CD4-positive, alpha-beta memory T cell (primary cell): ENCODE measurements around the gene SLC25A51. TPM values are rescaled to one million over a fixed set of nuclear protein-coding genes. Genes with fewer than 3 reads are reported as not detected.
A peak's percentile ranks its signal among the peaks of the same experiment; 100 is the strongest.

Experiments used
- CTCF ChIA-PET: fragments of 350-600 bp; sonication (Branson Sonifier 250); formaldehyde crosslinking; loops from one replicate; lab custom pipeline; 2021; ENCODE audit warnings: inconsistent platforms; ENCODE audit not compliant: partially characterized antibody; lab: Charles Lee
- POLR2A ChIA-PET: fragments of 350-600 bp; sonication (Branson Sonifier 250); formaldehyde crosslinking; loops from one replicate; lab custom pipeline; 2021; ENCODE audit not compliant: partially characterized antibody; lab: Charles Lee
- DNase-seq, 5 donors: peaks; one replicate each; pipeline versions ENCODE4 v3.0.0 to v3.0.0-alpha.2; 2020 to 2022; ENCODE audit warnings: mixed read lengths in 1 of 5
- H3K27ac ChIP-seq: one replicate; pipeline ENCODE4 v1.7.0; 2013; ENCODE audit warnings: low read depth, low read length
- H3K27me3 ChIP-seq: 2 replicates; pipeline ENCODE4 v1.7.0; 2013; ENCODE audit warnings: mild to moderate bottlenecking, low read length, moderate library complexity; ENCODE audit not compliant: insufficient read depth
- H3K36me3 ChIP-seq: 2 replicates; pipeline ENCODE4 v1.7.0; 2013; ENCODE audit warnings: mild to moderate bottlenecking, low read length, moderate library complexity; ENCODE audit not compliant: insufficient read depth
- H3K4me1 ChIP-seq: 2 replicates; pipeline ENCODE4 v1.7.0; 2013; ENCODE audit warnings: mild to moderate bottlenecking, low read length, moderate library complexity; ENCODE audit not compliant: insufficient read depth
- H3K4me3 ChIP-seq, 2 donors: one replicate each; pipeline ENCODE4 v1.7.0; 2013; ENCODE audit warnings: low read length in 2 of 2, mild to moderate bottlenecking in 1 of 2
- H3K9me3 ChIP-seq, 2 donors: one replicate each; pipeline ENCODE4 v1.7.0; 2013; ENCODE audit warnings: low read length in 2 of 2, control low read depth in 1 of 2; ENCODE audit not compliant: control insufficient read depth in 1 of 2
- H3K27ac Mint-ChIP-seq, 7 donors: one replicate each; pipeline ENCODE4 v1.8.0; 2020 to 2021; ENCODE audit warnings: mixed read lengths in 7 of 7, mild to moderate bottlenecking in 6 of 7, inconsistent platforms in 3 of 7, moderate library complexity in 3 of 7
- H3K27me3 Mint-ChIP-seq, 2 donors: one replicate each; pipeline ENCODE4 v1.8.0; 2020 to 2021; ENCODE audit warnings: mixed read lengths in 2 of 2
- H3K36me3 Mint-ChIP-seq, 2 donors: one replicate each; pipeline ENCODE4 v1.8.0; 2020 to 2021; ENCODE audit warnings: mixed read lengths in 2 of 2, inconsistent platforms in 1 of 2, mild to moderate bottlenecking in 1 of 2
- H3K4me1 Mint-ChIP-seq, 4 donors: one replicate each; pipeline ENCODE4 v1.8.0; 2020 to 2021; ENCODE audit warnings: mixed read lengths in 4 of 4, mild to moderate bottlenecking in 1 of 4
- H3K4me3 Mint-ChIP-seq, 8 donors: one replicate each; pipeline ENCODE4 v1.8.0; 2020 to 2021; ENCODE audit warnings: mixed read lengths in 8 of 8, mild to moderate bottlenecking in 7 of 8, moderate library complexity in 6 of 8, inconsistent platforms in 3 of 8
- H3K9me3 Mint-ChIP-seq, 8 donors: one replicate each; pipeline ENCODE4 v1.8.0; 2020 to 2021; ENCODE audit warnings: mixed read lengths in 8 of 8, mild to moderate bottlenecking in 5 of 8, inconsistent platforms in 3 of 8, moderate library complexity in 1 of 8
- intact Hi-C: fragments of 100-400 bp; cut with micrococcal nuclease; formaldehyde crosslinking; loops from one replicate; pipeline ENCODE4 v1.15.1; 2023
- polyA plus RNA-seq, 2 donors: library from polyadenylated mRNA; unstranded; fragments of 300-500 nt; fragmentation: Illumina TruSeq; gene quantifications; one replicate each; pipeline ENCODE4 v1.2.3, GENCODE V29; 2021
- total RNA-seq, 2 experiments: library from RNA; stranded (reverse); gene quantifications; one replicate each; pipeline ENCODE4 v1.2.3, GENCODE V29; 2021

SLC25A51 gene
- total and polyA plus RNA-seq, 4 experiments from 2014 or later: 8.0 to 43.3 (median 27.0) TPM

DNA sequence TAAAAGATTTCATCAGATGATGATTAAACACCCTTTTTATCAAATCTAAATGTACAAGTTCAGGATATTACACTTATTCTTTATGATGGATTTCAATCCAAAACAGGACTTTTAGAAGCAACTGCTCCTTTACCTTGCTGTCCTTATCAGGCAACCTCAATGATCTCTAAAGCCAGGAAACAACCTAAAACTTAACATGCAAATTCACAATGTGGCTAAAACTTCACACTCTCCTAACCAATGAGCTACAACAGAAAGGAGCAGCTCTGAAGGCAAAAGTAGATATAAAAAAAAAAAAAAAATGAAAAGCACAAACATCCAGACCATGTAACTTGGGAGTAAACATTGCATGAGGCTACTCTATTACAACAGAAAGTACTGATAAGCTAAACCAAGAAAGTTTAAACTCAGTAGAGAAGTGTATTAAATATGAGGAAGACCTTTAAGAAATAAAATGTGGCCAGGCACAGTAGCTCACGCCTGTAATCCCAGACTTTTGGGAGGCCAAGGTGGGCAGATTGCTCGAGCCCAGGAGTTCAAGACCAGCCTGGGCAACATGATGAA, 22.9 kb downstream of the SLC25A51 start:
- Mint-ChIP-seq H3K4me3 (no peak overlapping the region), H3K4me1 (peaks cover 0 to 6% (median under 1%) of the 10 kb centered on the region in 4 donors), H3K27ac (peak overlapping the region in 1 of 7 donors; percentile 59), H3K27me3 (no peaks in the 10 kb centered on the region), H3K36me3 (peaks cover 31 to 33% of the 10 kb centered on the region in 2 donors), H3K9me3 (no peaks in the 10 kb centered on the region)
- H3K36me3 ChIP-seq: no peaks in the 10 kb centered on the region
- no peak overlapping the region for H3K4me3 ChIP-seq
- H3K27ac ChIP-seq: no peak overlapping the region
- ChIA-PET POLR2A (no interaction called here), CTCF (no interaction called here)
- H3K4me1 ChIP-seq: no peaks in the 10 kb centered on the region
- no peaks in the 10 kb centered on the region for H3K27me3 ChIP-seq
- intact Hi-C loops: no loop called here
- H3K9me3 ChIP-seq: no peaks in the 10 kb centered on the region
- no peak for DNase-seq

- H3K9me3 Mint-ChIP-seq: no peaks in the 10 kb centered on the region
- ChIA-PET POLR2A (no interaction called here), CTCF (no interaction called here)
- H3K36me3 Mint-ChIP-seq: peaks cover 21 to 28% of the 10 kb centered on the region in 2 donors
- no peaks in the 10 kb centered on the region for H3K4me1 ChIP-seq
- no peak overlapping the region for H3K4me3 Mint-ChIP-seq
- H3K4me1 Mint-ChIP-seq: peaks cover 0 to 1% (median 0%) of the 10 kb centered on the region in 4 donors
- H3K27me3 Mint-ChIP-seq: no peaks in the 10 kb centered on the region
- no peaks in the 10 kb centered on the region for H3K27me3 ChIP-seq
- intact Hi-C loops: no loop called here
- H3K36me3 ChIP-seq: no peaks in the 10 kb centered on the region
- no peak overlapping the region for H3K27ac ChIP-seq
- no peak overlapping the region for H3K27ac Mint-ChIP-seq
- no peaks in the 10 kb centered on the region for H3K9me3 ChIP-seq
- no peak overlapping the region for H3K4me3 ChIP-seq
- DNase-seq: no peak
Measured at GRCh38 chr9:37876376-37876775, 27.6 kb downstream of the SLC25A51 start.

- Histone ChIP-seq H3K4me3 (no peak overlapping the region), H3K27me3 (no peaks in the 10 kb centered on the region), H3K27ac (no peak overlapping the region), H3K36me3 (no peaks in the 10 kb centered on the region), H3K4me1 (no peaks in the 10 kb centered on the region), H3K9me3 (no peaks in the 10 kb centered on the region)
- H3K27me3 Mint-ChIP-seq: no peaks in the 10 kb centered on the region
- no peaks in the 10 kb centered on the region for H3K9me3 Mint-ChIP-seq
- DNase-seq: no peak
- intact Hi-C loops: no loop called here
- H3K27ac Mint-ChIP-seq: peak overlapping the region in 1 of 7 donors; percentile 42
- CTCF ChIA-PET: no interaction called here
- H3K4me3 Mint-ChIP-seq: no peak overlapping the region
- H3K36me3 Mint-ChIP-seq: peaks cover 7 to 18% of the 10 kb centered on the region in 2 donors
- H3K4me1 Mint-ChIP-seq: peaks cover 0 to 1% (median 0%) of the 10 kb centered on the region in 4 donors
- POLR2A ChIA-PET: no interaction called here
Measured at GRCh38 chr9:37873955-37874354, 30.0 kb downstream of the SLC25A51 start.

DNA sequence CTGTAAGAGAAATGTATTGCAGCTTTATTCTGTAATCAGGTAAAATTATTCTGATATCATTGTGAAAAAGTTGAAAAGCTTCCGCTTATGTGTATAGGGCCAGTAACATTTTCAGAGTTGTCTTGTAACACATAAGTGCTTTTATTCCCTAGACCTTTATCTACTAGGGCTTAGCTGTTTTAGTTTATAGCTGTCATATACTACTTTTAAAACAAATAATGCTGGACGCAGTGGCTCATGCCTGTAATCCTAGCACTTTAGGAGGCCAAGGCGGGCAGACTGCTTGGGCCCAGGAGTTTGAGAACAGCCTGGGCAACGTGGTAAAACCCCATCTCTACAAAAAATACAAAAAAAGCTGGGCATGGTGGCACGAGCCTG, 33.1 kb downstream of the SLC25A51 start:
- no peaks in the 10 kb centered on the region for H3K9me3 Mint-ChIP-seq
- H3K36me3 ChIP-seq: no peaks in the 10 kb centered on the region
- H3K27ac Mint-ChIP-seq: no peak overlapping the region
- peaks cover 0 to under 1% (median 0%) of the 10 kb centered on the region in 4 donors for H3K4me1 Mint-ChIP-seq
- intact Hi-C loops: no loop called here
- H3K9me3 ChIP-seq: no peaks in the 10 kb centered on the region
- no peak overlapping the region for H3K27ac ChIP-seq
- POLR2A ChIA-PET: no interaction called here
- CTCF ChIA-PET: no interaction called here
- no peak overlapping the region for H3K4me3 Mint-ChIP-seq
- H3K27me3 Mint-ChIP-seq: no peaks in the 10 kb centered on the region
- H3K4me1 ChIP-seq: no peaks in the 10 kb centered on the region
- H3K36me3 Mint-ChIP-seq: peaks cover 2 to 8% of the 10 kb centered on the region in 2 donors
- no peak overlapping the region for H3K4me3 ChIP-seq
- no peak for DNase-seq
- no peaks in the 10 kb centered on the region for H3K27me3 ChIP-seq

DNA sequence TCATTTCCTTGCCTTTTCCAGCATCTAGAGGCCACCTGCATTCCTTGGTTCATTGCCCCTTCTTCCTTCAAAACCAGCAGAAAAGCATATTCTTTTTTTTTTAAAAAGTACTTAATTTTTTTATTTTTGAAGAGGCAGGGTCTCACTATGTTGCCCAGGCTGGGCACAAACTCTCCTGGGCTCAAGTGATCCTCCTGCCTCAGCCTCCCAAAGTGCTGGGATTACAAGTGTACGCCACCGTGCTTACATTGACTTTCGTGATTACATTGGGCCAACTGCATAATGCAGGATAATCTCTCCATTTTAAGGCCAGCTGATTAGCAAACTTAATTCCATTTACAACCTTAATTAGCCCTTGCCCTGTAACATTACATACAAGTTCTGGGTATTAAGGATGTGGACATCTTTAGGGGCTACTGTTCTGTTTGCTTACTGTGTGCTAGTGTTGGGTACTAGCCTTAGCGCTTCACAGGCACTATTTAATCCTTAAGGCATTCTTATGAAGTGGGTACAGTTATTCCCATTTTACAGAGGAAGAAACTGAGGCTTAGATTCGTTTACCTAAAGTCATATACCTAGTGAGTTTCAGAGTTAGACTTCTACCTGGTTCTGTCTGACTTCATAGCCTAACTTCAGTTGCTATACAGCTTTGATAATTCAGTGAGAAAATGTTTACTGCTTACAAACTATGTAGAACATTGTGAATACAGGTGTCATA, 33.7 kb downstream of the SLC25A51 start:
- intact Hi-C loops: no loop called here
- H3K4me3 Mint-ChIP-seq: no peak overlapping the region
- Histone ChIP-seq H3K9me3 (no peaks in the 10 kb centered on the region), H3K27me3 (no peaks in the 10 kb centered on the region), H3K4me3 (no peak overlapping the region), H3K27ac (no peak overlapping the region), H3K4me1 (no peaks in the 10 kb centered on the region), H3K36me3 (no peaks in the 10 kb centered on the region)
- H3K4me1 Mint-ChIP-seq: no peaks in the 10 kb centered on the region
- CTCF ChIA-PET: no interaction called here
- DNase-seq: no peak
- no peaks in the 10 kb centered on the region for H3K9me3 Mint-ChIP-seq
- peaks cover 3 to 8% of the 10 kb centered on the region in 2 donors for H3K36me3 Mint-ChIP-seq
- H3K27ac Mint-ChIP-seq: no peak overlapping the region
- POLR2A ChIA-PET: no interaction called here
- no peaks in the 10 kb centered on the region for H3K27me3 Mint-ChIP-seq

- CTCF ChIA-PET: no interaction called here
- intact Hi-C loops: no loop called here
Measured at GRCh38 chr9:37862530-37862929, 41.4 kb downstream of the SLC25A51 start.

DNA sequence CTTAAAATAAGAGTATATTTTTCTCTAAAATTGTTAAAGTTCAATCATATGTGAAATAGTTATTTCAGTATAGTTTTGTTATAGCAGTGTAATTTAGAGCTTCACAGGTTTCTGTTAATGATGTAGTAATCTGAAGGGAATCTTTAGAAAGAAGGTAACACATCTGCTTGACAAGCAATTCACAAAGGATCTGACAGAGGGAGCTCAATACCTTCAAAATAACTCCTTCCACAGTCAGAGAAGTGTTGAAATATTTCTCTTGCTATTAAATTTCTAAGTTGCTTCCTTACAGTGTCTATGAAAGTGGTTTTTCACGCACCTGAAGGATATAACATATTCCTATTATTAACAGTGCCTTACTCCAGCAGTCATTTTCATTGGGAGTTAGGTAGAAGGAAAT, 44.9 kb downstream of the SLC25A51 start:
- intact Hi-C loops: no loop called here
- no peaks in the 10 kb centered on the region for H3K4me1 ChIP-seq
- ChIA-PET POLR2A (interaction anchor here (0.8 kb wide), 1 partner anchor 74 kb away, joined by 3 read pairs; the partner anchor contains the start of gene EXOSC3), CTCF (no interaction called here)
- DNase-seq: no peak
- H3K27me3 Mint-ChIP-seq: no peaks in the 10 kb centered on the region
- H3K27ac ChIP-seq: no peak overlapping the region
- H3K9me3 ChIP-seq: no peaks in the 10 kb centered on the region
- no peaks in the 10 kb centered on the region for H3K9me3 Mint-ChIP-seq
- no peak overlapping the region for H3K4me3 ChIP-seq
- no peaks in the 10 kb centered on the region for H3K27me3 ChIP-seq
- no peak overlapping the region for H3K27ac Mint-ChIP-seq
- no peaks in the 10 kb centered on the region for H3K4me1 Mint-ChIP-seq
- no peak overlapping the region for H3K4me3 Mint-ChIP-seq
- H3K36me3 Mint-ChIP-seq: peaks cover 36 to 51% of the 10 kb centered on the region in 2 donors
- peaks cover 20% of the 10 kb centered on the region for H3K36me3 ChIP-seq

More at GRCh38 chr9:37862530-37862929, 41.4 kb downstream of the SLC25A51 start:
- no peaks in the 10 kb centered on the region for H3K9me3 Mint-ChIP-seq
- Histone ChIP-seq H3K36me3 (peaks cover 20% of the 10 kb centered on the region), H3K27me3 (no peaks in the 10 kb centered on the region), H3K27ac (no peak overlapping the region), H3K9me3 (no peaks in the 10 kb centered on the region), H3K4me1 (no peaks in the 10 kb centered on the region), H3K4me3 (no peak overlapping the region)
- H3K4me1 Mint-ChIP-seq: no peaks in the 10 kb centered on the region
- DNase-seq: no peak
- H3K4me3 Mint-ChIP-seq: no peak overlapping the region
- no peaks in the 10 kb centered on the region for H3K27me3 Mint-ChIP-seq
- POLR2A ChIA-PET: no interaction called here
- H3K36me3 Mint-ChIP-seq: peaks cover 34 to 44% of the 10 kb centered on the region in 2 donors
- peak overlapping the region in 1 of 7 donors; percentile 12 for H3K27ac Mint-ChIP-seq
